ENCODE measurements around the gene METRN.
A peak's percentile ranks its signal among the peaks of the same experiment; 100 is the strongest.

METRN gene

DNA sequence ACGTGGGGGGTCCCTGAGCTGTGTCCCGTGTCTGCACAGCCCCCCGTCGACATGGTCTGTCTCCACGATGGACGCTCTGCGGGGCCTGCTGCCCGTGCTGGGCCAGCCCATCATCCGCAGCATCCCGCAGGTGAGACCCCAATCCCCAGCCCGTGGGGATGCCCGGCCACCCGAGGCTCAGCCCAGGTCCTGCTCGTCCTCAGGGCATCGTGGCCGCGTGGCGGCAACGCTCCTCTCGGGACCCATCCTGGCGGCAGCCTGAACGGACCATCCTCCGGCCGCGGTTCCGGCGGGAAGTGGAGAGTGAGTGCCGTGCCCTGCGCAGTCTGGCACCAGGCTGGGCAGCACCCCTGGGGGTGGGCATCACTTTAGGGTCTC, 50.6 kb downstream of the METRN start:
- no peak for TF ChIP-seq CTCF (IDR thresholded peaks at IDR 0.05; ENCODE audit: poor library complexity, severe bottlenecking)
- no peaks in the 10 kb centered on the region for H3K27me3 ChIP-seq (ENCODE audit: insufficient read depth, poor library complexity, severe bottlenecking)
- no peaks in the 10 kb centered on the region for H3K9me3 ChIP-seq (ENCODE audit: severe bottlenecking)
- no peaks in the 10 kb centered on the region for H3K36me3 ChIP-seq (ENCODE audit: low read depth)
- no peak for ATAC-seq (ENCODE audit: low read depth)
- no peak overlapping the region for H3K4me3 ChIP-seq (ENCODE audit: severe bottlenecking)
- DNase-seq (ENCODE audit: low spot score), result peak; percentile 68
- H3K4me1 ChIP-seq (ENCODE audit: insufficient read depth, poor library complexity, severe bottlenecking), result peaks cover 9% of the 10 kb centered on the region
- H3K27ac ChIP-seq (ENCODE audit: poor library complexity, severe bottlenecking), result no peak overlapping the region

DNA sequence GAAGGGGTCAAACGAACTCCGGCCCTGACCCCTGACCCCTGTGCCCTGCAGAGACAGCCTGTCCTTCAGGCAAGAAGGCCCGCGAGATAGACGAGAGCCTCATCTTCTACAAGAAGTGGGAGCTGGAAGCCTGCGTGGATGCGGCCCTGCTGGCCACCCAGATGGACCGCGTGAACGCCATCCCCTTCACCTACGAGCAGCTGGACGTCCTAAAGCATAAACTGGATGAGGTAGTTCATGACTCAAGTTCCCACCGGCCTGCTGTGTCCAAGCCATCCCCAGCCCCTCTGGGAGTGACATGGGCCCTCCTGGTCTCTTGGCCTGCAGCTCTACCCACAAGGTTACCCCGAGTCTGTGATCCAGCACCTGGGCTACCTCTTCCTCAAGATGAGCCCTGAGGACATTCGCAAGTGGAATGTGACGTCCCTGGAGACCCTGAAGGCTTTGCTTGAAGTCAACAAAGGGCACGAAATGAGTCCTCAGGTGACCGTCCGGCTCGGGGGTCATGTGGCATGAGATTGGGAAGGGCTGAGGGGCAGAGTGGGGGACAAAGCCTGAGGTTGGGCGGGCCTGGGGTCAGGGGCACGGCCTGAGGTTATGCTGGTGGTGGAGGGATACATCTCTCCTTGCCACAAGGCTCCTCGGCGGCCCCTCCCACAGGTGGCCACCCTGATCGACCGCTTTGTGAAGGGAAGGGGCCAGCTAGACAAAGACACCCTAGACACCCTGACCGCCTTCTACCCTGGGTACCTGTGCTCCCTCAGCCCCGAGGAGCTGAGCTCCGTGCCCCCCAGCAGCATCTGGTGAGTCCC, 51.3 kb downstream of the METRN start:
- no peak for DNase-seq (ENCODE audit: low spot score)
- H3K27me3 ChIP-seq (ENCODE audit: insufficient read depth, poor library complexity, severe bottlenecking), result no peaks in the 10 kb centered on the region
- H3K4me3 ChIP-seq (ENCODE audit: severe bottlenecking), result no peak overlapping the region
- no peaks in the 10 kb centered on the region for H3K9me3 ChIP-seq (ENCODE audit: severe bottlenecking)
- H3K36me3 ChIP-seq (ENCODE audit: low read depth), result no peaks in the 10 kb centered on the region
- ATAC-seq (ENCODE audit: low read depth), result no peak
- peaks cover 3% of the 10 kb centered on the region for H3K4me1 ChIP-seq (ENCODE audit: insufficient read depth, poor library complexity, severe bottlenecking)
- H3K27ac ChIP-seq (ENCODE audit: poor library complexity, severe bottlenecking), result no peak overlapping the region
- TF ChIP-seq CTCF (IDR thresholded peaks at IDR 0.05; ENCODE audit: poor library complexity, severe bottlenecking), result no peak

- Histone ChIP-seq H3K27me3 (ENCODE audit: insufficient read depth, poor library complexity, severe bottlenecking) (no peaks in the 10 kb centered on the region), H3K9me3 (ENCODE audit: severe bottlenecking) (no peaks in the 10 kb centered on the region), H3K4me3 (ENCODE audit: severe bottlenecking) (no peak overlapping the region), H3K27ac (ENCODE audit: poor library complexity, severe bottlenecking) (no peak overlapping the region), H3K4me1 (ENCODE audit: insufficient read depth, poor library complexity, severe bottlenecking) (no peaks in the 10 kb centered on the region), H3K36me3 (ENCODE audit: low read depth) (no peaks in the 10 kb centered on the region)
- no peak for DNase-seq (ENCODE audit: low spot score)
- ATAC-seq (ENCODE audit: low read depth), result no peak
- no peak for TF ChIP-seq CTCF (IDR thresholded peaks at IDR 0.05; ENCODE audit: poor library complexity, severe bottlenecking)
Observed at GRCh38 chr16:766820-767640, 52.1 kb downstream of the METRN start.

- DNase-seq (ENCODE audit: low spot score) (no peak), ATAC-seq (ENCODE audit: low read depth) (no peak)
- no peak for TF ChIP-seq CTCF (IDR thresholded peaks at IDR 0.05; ENCODE audit: poor library complexity, severe bottlenecking)
- H3K4me3 ChIP-seq (ENCODE audit: severe bottlenecking), result no peak overlapping the region
- no peak overlapping the region for H3K27ac ChIP-seq (ENCODE audit: poor library complexity, severe bottlenecking)
- H3K36me3 ChIP-seq (ENCODE audit: low read depth), result no peaks in the 10 kb centered on the region
- no peaks in the 10 kb centered on the region for H3K27me3 ChIP-seq (ENCODE audit: insufficient read depth, poor library complexity, severe bottlenecking)
- H3K4me1 ChIP-seq (ENCODE audit: insufficient read depth, poor library complexity, severe bottlenecking), result no peaks in the 10 kb centered on the region
- H3K9me3 ChIP-seq (ENCODE audit: severe bottlenecking), result no peaks in the 10 kb centered on the region
Observed at GRCh38 chr16:767743-768235, 52.9 kb downstream of the METRN start.
